ENCODE data around the gene MFAP3.

Gene MFAP3

DNA sequence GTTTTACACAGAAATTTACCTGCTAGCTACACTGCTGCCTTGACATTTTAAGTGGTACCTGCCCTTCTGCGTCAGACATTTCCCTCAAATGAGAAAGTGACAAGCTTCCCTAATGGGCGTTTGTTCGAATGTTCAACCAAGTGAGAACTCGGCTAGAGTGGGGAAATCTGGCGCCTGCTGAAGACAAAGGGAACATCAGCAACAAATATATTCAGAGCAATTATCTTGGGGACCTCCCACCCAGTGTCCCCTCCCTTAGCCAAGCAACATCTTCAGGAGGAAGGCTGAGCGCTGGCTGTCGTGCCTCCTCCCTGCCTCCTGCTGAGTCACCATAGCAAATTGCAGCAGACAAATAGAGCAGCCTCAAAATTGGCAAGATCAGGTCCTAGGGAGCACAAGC lies 57.1 kb downstream of the MFAP3 start:
- TF ChIP-seq CREB1 (IDR thresholded peaks at IDR 0.05; ENCODE audit: low read depth): no peak
- no peak for TF ChIP-seq FOXM1 (IDR thresholded peaks at IDR 0.05; ENCODE audit: borderline replicate concordance, low read depth)
- TF ChIP-seq EP300 (IDR thresholded peaks at IDR 0.05; ENCODE audit: borderline replicate concordance): no peak
- TF ChIP-seq NFIC (IDR thresholded peaks at IDR 0.05): no peak
- TF ChIP-seq RAD21 (IDR thresholded peaks at IDR 0.05; ENCODE audit: low read depth): no peak
- no peak for TF ChIP-seq TEAD4 (IDR thresholded peaks at IDR 0.05)
- TF ChIP-seq USF1 (IDR thresholded peaks at IDR 0.05): no peak
- TF ChIP-seq ZBTB7A (IDR thresholded peaks at IDR 0.05; ENCODE audit: low read depth): no peak
- no peak for TF ChIP-seq MAX (IDR thresholded peaks at IDR 0.05)
- no peak for TF ChIP-seq YY1 (IDR thresholded peaks at IDR 0.05; ENCODE audit: low read depth)
- no peak for TF ChIP-seq CEBPB (IDR thresholded peaks at IDR 0.05)
- TF ChIP-seq TCF12 (IDR thresholded peaks at IDR 0.05; ENCODE audit: low read depth): no peak
- no peak for TF ChIP-seq EGR1 (IDR thresholded peaks at IDR 0.05)
- TF ChIP-seq TAF1 (IDR thresholded peaks at IDR 0.05; ENCODE audit: low read depth): no peak

GRCh38 chr5:154097031-154097430 lies 58.3 kb downstream of the MFAP3 start:
- TF ChIP-seq REST (IDR thresholded peaks at IDR 0.05; ENCODE audit: low read depth) (peak; percentile 93), ZBTB7A (IDR thresholded peaks at IDR 0.05; ENCODE audit: low read depth) (no peak), TAF1 (IDR thresholded peaks at IDR 0.05; ENCODE audit: low read depth) (no peak)

DNA sequence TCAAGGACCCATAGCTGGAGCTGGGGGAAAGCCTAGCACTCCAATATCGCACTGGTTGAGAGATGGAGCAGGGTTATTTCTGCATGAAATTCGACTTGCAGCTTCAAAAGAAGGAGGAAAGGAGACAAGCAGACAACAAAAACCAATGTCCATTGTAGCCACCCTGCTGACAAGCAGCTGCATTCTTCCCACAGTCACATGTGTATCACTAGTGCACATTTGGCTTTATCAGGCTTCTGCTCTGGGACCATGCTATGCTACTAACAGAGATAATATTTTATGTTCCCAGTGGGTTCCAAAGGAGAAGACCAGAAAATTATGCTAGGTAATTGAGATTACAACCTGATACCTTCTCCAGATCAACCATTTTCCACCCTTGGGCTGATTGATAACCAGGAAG lies 59.7 kb downstream of the MFAP3 start:
- no peak for TF ChIP-seq USF1 (IDR thresholded peaks at IDR 0.05)
- no peak for TF ChIP-seq NFIC (IDR thresholded peaks at IDR 0.05)
- no peak for TF ChIP-seq YY1 (IDR thresholded peaks at IDR 0.05; ENCODE audit: low read depth)
- no peak for TF ChIP-seq FOXM1 (IDR thresholded peaks at IDR 0.05; ENCODE audit: borderline replicate concordance, low read depth)
- TF ChIP-seq TAF1 (IDR thresholded peaks at IDR 0.05; ENCODE audit: low read depth): no peak
- TF ChIP-seq CREB1 (IDR thresholded peaks at IDR 0.05; ENCODE audit: low read depth): no peak
- no peak for TF ChIP-seq EGR1 (IDR thresholded peaks at IDR 0.05)
- TF ChIP-seq CEBPB (IDR thresholded peaks at IDR 0.05): no peak
- TF ChIP-seq RAD21 (IDR thresholded peaks at IDR 0.05; ENCODE audit: low read depth): no peak
- no peak for TF ChIP-seq REST (IDR thresholded peaks at IDR 0.05; ENCODE audit: low read depth)
- no peak for TF ChIP-seq TCF12 (IDR thresholded peaks at IDR 0.05; ENCODE audit: low read depth)
- TF ChIP-seq ZBTB7A (IDR thresholded peaks at IDR 0.05; ENCODE audit: low read depth): no peak
- TF ChIP-seq TEAD4 (IDR thresholded peaks at IDR 0.05): no peak
- TF ChIP-seq EP300 (IDR thresholded peaks at IDR 0.05; ENCODE audit: borderline replicate concordance): no peak
- TF ChIP-seq MAX (IDR thresholded peaks at IDR 0.05): no peak

- TF ChIP-seq TCF12 (IDR thresholded peaks at IDR 0.05; ENCODE audit: low read depth) (no peak), NFIC (IDR thresholded peaks at IDR 0.05) (no peak), EP300 (IDR thresholded peaks at IDR 0.05; ENCODE audit: borderline replicate concordance) (no peak), FOXM1 (IDR thresholded peaks at IDR 0.05; ENCODE audit: borderline replicate concordance, low read depth) (no peak), RAD21 (IDR thresholded peaks at IDR 0.05; ENCODE audit: low read depth) (no peak), ZBTB7A (IDR thresholded peaks at IDR 0.05; ENCODE audit: low read depth) (no peak), USF1 (IDR thresholded peaks at IDR 0.05) (no peak), EGR1 (IDR thresholded peaks at IDR 0.05) (no peak), REST (IDR thresholded peaks at IDR 0.05; ENCODE audit: low read depth) (no peak), CEBPB (IDR thresholded peaks at IDR 0.05) (no peak), YY1 (IDR thresholded peaks at IDR 0.05; ENCODE audit: low read depth) (no peak), TAF1 (IDR thresholded peaks at IDR 0.05; ENCODE audit: low read depth) (no peak), MAX (IDR thresholded peaks at IDR 0.05) (no peak), CREB1 (IDR thresholded peaks at IDR 0.05; ENCODE audit: low read depth) (no peak), TEAD4 (IDR thresholded peaks at IDR 0.05) (no peak)
Observed at GRCh38 chr5:154101184-154101583, 62.4 kb downstream of the MFAP3 start.

Measured in Ishikawa (cell line).